ENCODE measurements around the gene HBS1L. TPM values are rescaled to one million over a fixed set of nuclear protein-coding genes. Genes with fewer than 3 reads are reported as not detected.

The HBS1L gene
- polyA plus RNA-seq, 3 donors: 77.3 to 88.0 (median 82.5) TPM

GRCh38 chr6:134921276-134921675 is 133.3 kb downstream of the HBS1L start:
- DNase-seq (ENCODE audit: low read depth in 3 of 3, low spot score in 2 of 3): no peak

GRCh38 chr6:134920422-134920821 is 134.2 kb downstream of the HBS1L start:
- no peak for DNase-seq (ENCODE audit: low read depth in 3 of 3, low spot score in 2 of 3)

- no peak for DNase-seq (ENCODE audit: low read depth in 3 of 3, low spot score in 2 of 3)
These were observed 136.1 kb downstream of the HBS1L start for GRCh38 chr6:134918418-134918961.

- DNase-seq (ENCODE audit: low read depth in 3 of 3, low spot score in 2 of 3): no peak
These were observed 143.1 kb downstream of the HBS1L start for GRCh38 chr6:134911547-134911946.

GRCh38 chr6:134910593-134910935 is 144.1 kb downstream of the HBS1L start:
- no peak for DNase-seq (ENCODE audit: low read depth in 3 of 3, low spot score in 2 of 3)

Other genes starting within 250 kb of the HBS1L start
- gene ALDH8A1, start 104.7 kb downstream of the HBS1L start, polyA plus RNA-seq (ENCODE audit: insufficient read length in 3 of 3): 10 to 100 TPM; 22.8 to 36.3 (median 31.5) TPM
- 1 to 10 TPM; 3.9 to 4.6 (median 4.4) TPM for gene MYB, start 126.5 kb upstream of the HBS1L start, polyA plus RNA-seq (ENCODE audit: insufficient read length in 3 of 3)